ENCODE data around the gene NQO1. TPM values are rescaled to one million over a fixed set of nuclear protein-coding genes. Genes with fewer than 3 reads are reported as not detected.

The NQO1 gene
- total RNA-seq, 2 experiments from 2014 or later: 0.25 to 0.80 TPM

- ChIA-PET CTCF (interaction anchor here (0.6 to 2.9 kb wide), 13 partner anchors 10 to 358 kb away, joined by 3 to 19 read pairs (median 4); partner anchors contain the start of gene NQO1), POLR2A (interaction anchor here (0.5 to 3.8 kb wide), 16 partner anchors 8 to 497 kb away, joined by 3 to 62 read pairs (median 4); partner anchors contain the start of genes COG8, CYB5B, EXOSC6 and NQO1)
These were observed 28.3 kb upstream of the NQO1 start, which contains the start of gene NOB1 for GRCh38 chr16:69754469-69755310. Gene NOB1 (minus strand): TSS chr16:69754926. CDS start chr16:69754910, 16 bp downstream.

GRCh38 chr16:69754143-69754468 lies 27.7 kb upstream of the NQO1 start:
- Mint-ChIP-seq H3K27ac (peak overlapping the region; percentile 89), H3K9me3 (no peaks in the 10 kb centered on the region), H3K36me3 (ENCODE audit: low read depth) (peaks cover 43% of the 10 kb centered on the region), H3K4me1 (ENCODE audit: low read depth) (peaks cover 34% of the 10 kb centered on the region), H3K27me3 (no peaks in the 10 kb centered on the region), H3K4me3 (peak overlapping the region; percentile 100)
- CTCF ChIA-PET: interaction anchor here (0.6 to 2.9 kb wide), 12 partner anchors 10 to 358 kb away, joined by 3 to 19 read pairs (median 4); partner anchors contain the start of gene NQO1
- Histone ChIP-seq H3K4me1 (ENCODE audit: insufficient read depth, low read length) (peaks cover 24% of the 10 kb centered on the region), H3K9me3 (ENCODE audit: control insufficient read depth in 1 of 2, insufficient read depth in 1 of 2, low read length in 2 of 2) (no peaks in the 10 kb centered on the region), H3K4me3 (ENCODE audit: low read length) (peak overlapping the region; percentile 100), H3K36me3 (ENCODE audit: insufficient read depth, low read length) (peaks cover 27% of the 10 kb centered on the region), H3K27ac (ENCODE audit: low read depth in 1 of 2, low read length in 2 of 2) (peak overlapping the region; percentile 71 to 78), H3K27me3 (ENCODE audit: control insufficient read depth in 1 of 2, insufficient read depth in 2 of 2, low read length in 2 of 2) (no peaks in the 10 kb centered on the region)
- ATAC-seq (ENCODE audit: poor library complexity): no peak
- intact Hi-C loops (cut with DNase I, micrococcal nuclease): loop anchor here (1.0 to 10.0 kb wide), 4 partner anchors 27 to 329 kb away; partner anchors contain the start of genes CYB5B (in 1 of the 2) and NQO1 (in 1 of the 2)
- DNase-seq: no peak
- no peak for TF ChIP-seq CTCF (IDR thresholded peaks at IDR 0.05)
- POLR2A ChIA-PET: interaction anchor here (0.8 to 3.8 kb wide), 12 partner anchors 8 to 415 kb away, joined by 3 to 62 read pairs (median 5); partner anchors contain the start of genes COG8, CYB5B, NQO1 and WWP2

More at GRCh38 chr16:69754469-69755310, 28.3 kb upstream of the NQO1 start, which contains the start of gene NOB1:
- no peaks in the 10 kb centered on the region for H3K9me3 ChIP-seq (ENCODE audit: control insufficient read depth in 1 of 2, insufficient read depth in 1 of 2, low read length in 2 of 2)
- peak; percentile 88 for TF ChIP-seq CTCF (IDR thresholded peaks at IDR 0.05)
- intact Hi-C loops (cut with DNase I, micrococcal nuclease): loop anchor here (1.0 to 10.0 kb wide), 4 partner anchors 27 to 330 kb away; partner anchors contain the start of genes CYB5B (in 1 of the 2) and NQO1 (in 1 of the 2)
- H3K27ac Mint-ChIP-seq: peak within 1 kb of the TSS; percentile 89
- peaks cover 24% of the 10 kb centered on the region for H3K4me1 ChIP-seq (ENCODE audit: insufficient read depth, low read length)
- H3K36me3 ChIP-seq (ENCODE audit: insufficient read depth, low read length): peaks cover 22% of the 10 kb centered on the region
- no peaks in the 10 kb centered on the region for H3K27me3 Mint-ChIP-seq
- peak within 1 kb of the TSS; percentile 100 for H3K4me3 Mint-ChIP-seq
- H3K27ac ChIP-seq (ENCODE audit: low read depth in 1 of 2, low read length in 2 of 2): peak within 1 kb of the TSS; percentile 71 to 78
- peak within 1 kb of the TSS; percentile 100 for H3K4me3 ChIP-seq (ENCODE audit: low read length)
- H3K9me3 Mint-ChIP-seq: no peaks in the 10 kb centered on the region
- H3K36me3 Mint-ChIP-seq (ENCODE audit: low read depth): peaks cover 38% of the 10 kb centered on the region
- peaks cover 34% of the 10 kb centered on the region for H3K4me1 Mint-ChIP-seq (ENCODE audit: low read depth)
- H3K27me3 ChIP-seq (ENCODE audit: control insufficient read depth in 1 of 2, insufficient read depth in 2 of 2, low read length in 2 of 2): no peaks in the 10 kb centered on the region
- DNase-seq (peak; percentile 92 to 100 (median 97)), ATAC-seq (ENCODE audit: poor library complexity) (peak; percentile 96)

GRCh38 chr16:69748694-69749345 lies 22.5 kb upstream of the NQO1 start:
- Mint-ChIP-seq H3K4me3 (no peak overlapping the region), H3K9me3 (no peaks in the 10 kb centered on the region), H3K4me1 (ENCODE audit: low read depth) (peaks cover 15% of the 10 kb centered on the region), H3K36me3 (ENCODE audit: low read depth) (peaks cover 84% of the 10 kb centered on the region), H3K27ac (no peak overlapping the region), H3K27me3 (no peaks in the 10 kb centered on the region)
- Histone ChIP-seq H3K9me3 (ENCODE audit: control insufficient read depth in 1 of 2, insufficient read depth in 1 of 2, low read length in 2 of 2) (no peaks in the 10 kb centered on the region), H3K27me3 (ENCODE audit: control insufficient read depth in 1 of 2, insufficient read depth in 2 of 2, low read length in 2 of 2) (no peaks in the 10 kb centered on the region), H3K27ac (ENCODE audit: low read depth in 1 of 2, low read length in 2 of 2) (no peak overlapping the region), H3K4me1 (ENCODE audit: insufficient read depth, low read length) (peaks cover 13% of the 10 kb centered on the region), H3K36me3 (ENCODE audit: insufficient read depth, low read length) (peaks cover 76% of the 10 kb centered on the region), H3K4me3 (ENCODE audit: low read length) (no peak overlapping the region)
- DNase-seq: no peak
- ChIA-PET CTCF (no interaction called here), POLR2A (no interaction called here)
- ATAC-seq (ENCODE audit: poor library complexity): no peak
- no peak for TF ChIP-seq CTCF (IDR thresholded peaks at IDR 0.05)
- intact Hi-C loops (cut with DNase I, micrococcal nuclease): no loop called here
